Brain microvascular endothelial cell (primary cell): ENCODE measurements around the gene PACRG.

Experiments
- DNase-seq: peaks from one replicate; pipeline ENCODE4 v3.0.0-alpha.2; 2020
- H3K27ac ChIP-seq: fragments of 250-450 bp; sonication (Bioruptor Pico); 2 replicates; pipeline ENCODE4 v1.5.1; 2020; ENCODE audit warnings: mild to moderate bottlenecking, moderate library complexity
- H3K27me3 ChIP-seq: fragments of 250-450 bp; sonication (Bioruptor Pico); replicated peaks from 2 replicates; pipeline ENCODE4 v1.5.1; 2020; ENCODE audit warnings: mild to moderate bottlenecking
- H3K36me3 ChIP-seq: fragments of 250-450 bp; sonication (Bioruptor Pico); replicated peaks from 2 replicates; pipeline ENCODE4 v1.5.1; 2020; ENCODE audit warnings: mild to moderate bottlenecking
- H3K4me3 ChIP-seq: 2 replicates; pipeline ENCODE4 v1.5.1; 2011; ENCODE audit warnings: low read depth, mild to moderate bottlenecking, control low read depth, low read length, moderate library complexity
- CTCF ChIP-seq: IDR thresholded peaks from 2 replicates; pipeline ENCODE4 v1.5.1; 2011; ENCODE audit warnings: low read depth, mild to moderate bottlenecking, moderate library complexity, low read length, control low read depth, inconsistent platforms; ENCODE audit errors: missing control alignments
- in situ Hi-C: cut with HindIII; loops from 2 replicates; pipeline ENCODE4 v1.10.0; 2017; ENCODE audit warnings: low sequenced_read_pairs, low pct_ligation_motif_present

The PACRG gene

GRCh38 chr6:162785632-162786242 is 58.0 kb downstream of the PACRG start:
- Histone ChIP-seq H3K27me3 (no peaks in the 10 kb centered on the region), H3K27ac (no peak overlapping the region), H3K36me3 (no peaks in the 10 kb centered on the region), H3K4me3 (no peak overlapping the region)
- no peak for TF ChIP-seq CTCF
- in situ Hi-C loops, result no loop called here
- DNase-seq, result no peak

- H3K27me3 ChIP-seq, result no peaks in the 10 kb centered on the region
- no peak for DNase-seq
- in situ Hi-C loops, result no loop called here
- no peak overlapping the region for H3K27ac ChIP-seq
- H3K4me3 ChIP-seq, result no peak overlapping the region
- no peak for TF ChIP-seq CTCF
- H3K36me3 ChIP-seq, result no peaks in the 10 kb centered on the region
These were observed 70.9 kb downstream of the PACRG start for GRCh38 chr6:162798546-162799266.

- no peak for DNase-seq
- Histone ChIP-seq H3K27ac (no peak overlapping the region), H3K4me3 (no peak overlapping the region), H3K27me3 (no peaks in the 10 kb centered on the region), H3K36me3 (no peaks in the 10 kb centered on the region)
- in situ Hi-C loops, result no loop called here
- no peak for TF ChIP-seq CTCF
These were observed 86.7 kb downstream of the PACRG start for GRCh38 chr6:162814426-162814973.

DNA sequence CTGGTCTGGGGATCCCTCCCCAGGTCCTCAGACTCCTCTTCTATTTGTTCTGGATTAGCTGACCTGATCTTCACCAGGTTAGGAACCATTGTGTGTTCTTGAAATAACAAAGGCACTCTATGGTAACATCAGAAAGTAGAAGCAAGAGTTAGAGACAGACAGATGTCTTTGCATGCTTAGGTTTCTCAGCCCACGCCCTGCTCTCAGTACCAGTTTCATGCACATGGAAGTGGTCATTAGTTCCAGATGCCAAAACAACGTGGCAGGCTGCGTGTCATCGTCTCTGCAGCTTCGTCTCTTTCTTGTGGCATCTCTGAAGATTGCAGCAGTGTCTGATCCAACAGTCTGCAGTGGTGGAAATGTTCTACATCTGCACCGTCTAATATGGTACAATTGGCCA is 89.4 kb downstream of the PACRG start:
- TF ChIP-seq CTCF, result no peak
- in situ Hi-C loops, result no loop called here
- no peak overlapping the region for H3K27ac ChIP-seq
- DNase-seq, result no peak
- no peak overlapping the region for H3K4me3 ChIP-seq
- H3K36me3 ChIP-seq, result no peaks in the 10 kb centered on the region
- H3K27me3 ChIP-seq, result no peaks in the 10 kb centered on the region

GRCh38 chr6:162819284-162819683 is 91.5 kb downstream of the PACRG start:
- H3K36me3 ChIP-seq, result no peaks in the 10 kb centered on the region
- H3K27ac ChIP-seq, result no peak overlapping the region
- in situ Hi-C loops, result no loop called here
- no peaks in the 10 kb centered on the region for H3K27me3 ChIP-seq
- H3K4me3 ChIP-seq, result no peak overlapping the region
- DNase-seq, result no peak
- TF ChIP-seq CTCF, result no peak
